Thyroid gland (tissue), 4 donors: ENCODE measurements around the gene UNC93B1. TPM values are rescaled to one million over a fixed set of nuclear protein-coding genes. Genes with fewer than 3 reads are reported as not detected.
A peak's percentile ranks its signal among the peaks of the same experiment; 100 is the strongest.

ENCODE experiments used
- DNase-seq, 2 donors: peaks; one replicate each; pipeline ENCODE4 v3.0.0-alpha.2; 2019
- H3K27ac ChIP-seq, 3 donors: fragments of 200-600 bp; sonication (generic); 1 replicate in 2 of 3; 2 replicates in 1 of 3; pipeline ENCODE4 v1.5.1; 2016 to 2019; ENCODE audit warnings: mild to moderate bottlenecking in 1 of 3, moderate library complexity in 1 of 3
- H3K27me3 ChIP-seq: fragments of 200-600 bp; sonication (generic); one replicate; pipeline ENCODE4 v1.5.1; 2019
- H3K36me3 ChIP-seq, 2 donors: fragments of 200-600 bp; sonication (generic); one replicate each; pipeline ENCODE4 v1.5.1; 2016 to 2019
- H3K4me1 ChIP-seq, 2 donors: fragments of 200-600 bp; sonication (generic); one replicate each; pipeline ENCODE4 v1.5.1; 2017 to 2019
- H3K4me3 ChIP-seq, 3 donors: fragments of 200-600 bp; sonication (generic); replicated peaks in 1 of 3; 1 replicate in 2 of 3; 2 replicates in 1 of 3; pipeline ENCODE4 v1.5.1; 2016; ENCODE audit warnings: mild to moderate bottlenecking in 1 of 3
- H3K9me3 ChIP-seq: fragments of 200-600 bp; sonication (generic); one replicate; pipeline ENCODE4 v1.5.1; 2017
- CTCF ChIP-seq, 6 experiments: fragments of 200-600 bp in 3 of 6; fragments of 450-650 bp in 3 of 6; sonication (generic) in 3 of 6; IDR thresholded peaks; one replicate each; pipeline ENCODE4 v1.5.1; 2016 to 2019; ENCODE audit warnings: antibody characterized with exemption in 6 of 6, mild to moderate bottlenecking in 2 of 6, inconsistent platforms in 1 of 6, moderate library complexity in 1 of 6
- POLR2A ChIP-seq, 2 donors: fragments of 450-650 bp; IDR thresholded peaks; one replicate each; pipeline ENCODE4 v1.6.1; 2017; ENCODE audit warnings: antibody characterized with exemption in 2 of 2, mild to moderate bottlenecking in 2 of 2, moderate library complexity in 1 of 2
- WGBS, 2 donors: methylation state at CpG; one replicate each; pipeline ENCODE4 v1.1.5; 2017; 5-methylcytosine and 5-hydroxymethylcytosine counted together
- intact Hi-C: fragments of 100-400 bp; cut with DNase I; formaldehyde crosslinking; loops from one replicate; pipeline ENCODE4 v1.15.1; 2023
- total RNA-seq, 4 donors: library from RNA; depleted of rRNA; stranded (reverse); fragments of >200 nt; gene quantifications; one replicate each; pipeline ENCODE4 v1.2.3, GENCODE V29; 2016

Gene UNC93B1
- total RNA-seq, 4 donors from 2014 or later, result 25.7 to 49.2 (median 36.3) TPM

- peaks cover 16 to 20% of the 10 kb centered on the region in 2 donors for H3K4me1 ChIP-seq
- H3K36me3 ChIP-seq, result peaks cover 9% of the 10 kb centered on the region in 2 donors
- H3K9me3 ChIP-seq, result no peaks in the 10 kb centered on the region
- peak; percentile 98 for DNase-seq
- no peaks in the 10 kb centered on the region for H3K27me3 ChIP-seq
- TF ChIP-seq CTCF (IDR thresholded peaks at IDR 0.05), result no peak
- peak in 1 of 2 donors; percentile 78 for TF ChIP-seq POLR2A (IDR thresholded peaks at IDR 0.05)
- H3K4me3 ChIP-seq, result peak within 1 kb of the TSS; percentile 56 to 96 (median 59)
- H3K27ac ChIP-seq, result peak within 1 kb of the TSS; percentile 74 to 90 (median 84)
- 1% methylated on average over 25 to 56 of the region's 56 CpGs for WGBS, 2 donors
- intact Hi-C loops, result no loop called here
Observed at GRCh38 chr11:68030318-68031143, 26.6 kb upstream of the UNC93B1 start, which contains the start of gene NDUFS8. NDUFS8 (plus strand) TSS chr11:68030681; CDS start chr11:68032152, 1,471 bp downstream.

GRCh38 chr11:68028802-68029545 is 25.1 kb upstream of the UNC93B1 start:
- no peak overlapping the region for H3K4me3 ChIP-seq
- H3K27me3 ChIP-seq, result no peaks in the 10 kb centered on the region
- H3K27ac ChIP-seq, result no peak overlapping the region
- no peak for TF ChIP-seq POLR2A (IDR thresholded peaks at IDR 0.05)
- TF ChIP-seq CTCF (IDR thresholded peaks at IDR 0.05), result no peak
- 86 to 91% methylated on average over 11 to 12 of the region's 12 CpGs for WGBS, 2 donors
- H3K9me3 ChIP-seq, result no peaks in the 10 kb centered on the region
- H3K36me3 ChIP-seq, result peaks cover 6% of the 10 kb centered on the region in 2 donors
- no peak for DNase-seq
- peaks cover 16 to 20% of the 10 kb centered on the region in 2 donors for H3K4me1 ChIP-seq
- intact Hi-C loops, result no loop called here

GRCh38 chr11:68027667-68028066 is 23.8 kb upstream of the UNC93B1 start:
- intact Hi-C loops, result no loop called here
- H3K36me3 ChIP-seq, result no peaks in the 10 kb centered on the region
- no peak overlapping the region for H3K4me3 ChIP-seq
- no peak for DNase-seq
- WGBS, 2 donors, result 95% methylated on average over 16 to 17 of the region's 21 CpGs
- H3K27me3 ChIP-seq, result no peaks in the 10 kb centered on the region
- H3K27ac ChIP-seq, result no peak overlapping the region
- no peaks in the 10 kb centered on the region for H3K9me3 ChIP-seq
- no peak for TF ChIP-seq POLR2A (IDR thresholded peaks at IDR 0.05)
- TF ChIP-seq CTCF (IDR thresholded peaks at IDR 0.05), result no peak
- peaks cover 16 to 20% of the 10 kb centered on the region in 2 donors for H3K4me1 ChIP-seq

GRCh38 chr11:68026391-68027105 is 22.7 kb upstream of the UNC93B1 start:
- no peaks in the 10 kb centered on the region for H3K27me3 ChIP-seq
- intact Hi-C loops, result no loop called here
- no peaks in the 10 kb centered on the region for H3K36me3 ChIP-seq
- H3K4me1 ChIP-seq, result peaks cover 7 to 10% of the 10 kb centered on the region in 2 donors
- no peak for DNase-seq
- no peak overlapping the region for H3K4me3 ChIP-seq
- no peak for TF ChIP-seq CTCF (IDR thresholded peaks at IDR 0.05)
- TF ChIP-seq POLR2A (IDR thresholded peaks at IDR 0.05), result no peak
- no peaks in the 10 kb centered on the region for H3K9me3 ChIP-seq
- 85 to 91% methylated on average over 9 to 18 of the region's 18 CpGs for WGBS, 2 donors
- no peak overlapping the region for H3K27ac ChIP-seq
